SKM-1 treated with dmso at 0.1 percent for 144 hours (cell line): Measurements from ENCODE around the gene BANF2.
"Not testable (repeated sequence)": the region's sequence is repeated elsewhere in the genome, so short reads cannot be mapped to it uniquely, and the experiment has no call there.

ENCODE experiments used
- DNase-seq: peaks from one replicate; lab custom pipeline; 2025; ENCODE audit not compliant: unreplicated experiment; lab: John Stamatoyannopoulos, UW

BANF2 gene

GRCh38 chr20:17682103-17682888 is 17.5 kb upstream of the BANF2 start, which contains the start of gene RRBP1:
Gene RRBP1, minus strand, starts transcription at chr20:17682242. Its CDS starts 21,735 bp downstream, at chr20:17660507.
- peak; percentile 79 for DNase-seq

- DNase-seq = no peak
Measured at GRCh38 chr20:17682889-17683198, 16.9 kb upstream of the BANF2 start.

GRCh38 chr20:17683218-17684076 is 16.3 kb upstream of the BANF2 start:
- no peak for DNase-seq

GRCh38 chr20:17684077-17684888 is 15.5 kb upstream of the BANF2 start:
- no peak for DNase-seq

GRCh38 chr20:17685168-17685567 is 14.6 kb upstream of the BANF2 start:
- no peak for DNase-seq

GRCh38 chr20:17687800-17688199 is 12.0 kb upstream of the BANF2 start:
- no peak for DNase-seq

GRCh38 chr20:17688965-17689364 is 10.8 kb upstream of the BANF2 start:
- no peak for DNase-seq

GRCh38 chr20:17690144-17690543 is 9.6 kb upstream of the BANF2 start:
- no peak for DNase-seq

- DNase-seq = no peak
Measured at GRCh38 chr20:17691758-17692157, 8.0 kb upstream of the BANF2 start.

- DNase-seq = no peak
Measured at GRCh38 chr20:17693444-17694001, 6.2 kb upstream of the BANF2 start.

GRCh38 chr20:17694767-17695166 is 5.0 kb upstream of the BANF2 start:
- no peak for DNase-seq

GRCh38 chr20:17696287-17696686 is 3.5 kb upstream of the BANF2 start:
- no peak for DNase-seq

GRCh38 chr20:17697171-17697570 is 2.6 kb upstream of the BANF2 start:
- no peak for DNase-seq

- no peak for DNase-seq
Measured at GRCh38 chr20:17698384-17698783, 1.4 kb upstream of the BANF2 start.

- DNase-seq = no peak
Measured at GRCh38 chr20:17700637-17701036, 871 bp downstream of the BANF2 start.

- no peak for DNase-seq
Measured at GRCh38 chr20:17701826-17702225, 2.1 kb downstream of the BANF2 start.

GRCh38 chr20:17704589-17705317 is 5.0 kb downstream of the BANF2 start:
- no peak for DNase-seq

GRCh38 chr20:17705916-17706315 is 6.2 kb downstream of the BANF2 start:
- DNase-seq = no peak

GRCh38 chr20:17706632-17707031 is 6.9 kb downstream of the BANF2 start:
- DNase-seq = no peak

GRCh38 chr20:17707951-17708350 is 8.2 kb downstream of the BANF2 start:
- DNase-seq = not testable (repeated sequence)
